Measurements from ENCODE around the gene ARHGAP22.

DNA sequence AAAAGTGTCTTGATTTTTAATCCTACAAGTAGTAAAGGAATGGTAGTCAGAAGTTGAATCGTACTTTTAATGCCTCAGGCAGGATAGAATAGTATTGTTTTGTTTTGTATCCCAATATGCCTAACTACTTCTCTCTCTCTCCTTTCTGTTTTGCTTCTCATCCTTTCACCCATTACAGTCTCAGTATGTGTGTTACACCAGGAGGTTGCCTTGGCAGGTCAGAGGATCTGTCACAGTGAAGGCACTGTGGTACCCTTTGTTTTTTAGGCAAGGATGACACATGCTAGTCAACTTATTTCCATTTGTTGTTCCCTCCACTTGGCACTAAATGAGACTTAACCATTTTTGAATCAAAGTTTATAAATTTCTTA lies 204.0 kb downstream of the ARHGAP22 start:
- TF ChIP-seq MXI1 (IDR thresholded peaks at IDR 0.05; ENCODE audit: borderline replicate concordance, low read depth, low read length) (no peak), POLR2A (IDR thresholded peaks at IDR 0.05; ENCODE audit: low read depth, low read length) (no peak), RCOR1 (IDR thresholded peaks at IDR 0.05; ENCODE audit: insufficient replicate concordance, low read length) (no peak), RFX5 (IDR thresholded peaks at IDR 0.05; ENCODE audit: low read depth, low read length) (no peak), BHLHE40 (IDR thresholded peaks at IDR 0.05; ENCODE audit: low read depth, low read length) (no peak), SMC3 (IDR thresholded peaks at IDR 0.05; ENCODE audit: low read depth, low read length) (no peak)
- TF ChIP-seq, protein P1, sequence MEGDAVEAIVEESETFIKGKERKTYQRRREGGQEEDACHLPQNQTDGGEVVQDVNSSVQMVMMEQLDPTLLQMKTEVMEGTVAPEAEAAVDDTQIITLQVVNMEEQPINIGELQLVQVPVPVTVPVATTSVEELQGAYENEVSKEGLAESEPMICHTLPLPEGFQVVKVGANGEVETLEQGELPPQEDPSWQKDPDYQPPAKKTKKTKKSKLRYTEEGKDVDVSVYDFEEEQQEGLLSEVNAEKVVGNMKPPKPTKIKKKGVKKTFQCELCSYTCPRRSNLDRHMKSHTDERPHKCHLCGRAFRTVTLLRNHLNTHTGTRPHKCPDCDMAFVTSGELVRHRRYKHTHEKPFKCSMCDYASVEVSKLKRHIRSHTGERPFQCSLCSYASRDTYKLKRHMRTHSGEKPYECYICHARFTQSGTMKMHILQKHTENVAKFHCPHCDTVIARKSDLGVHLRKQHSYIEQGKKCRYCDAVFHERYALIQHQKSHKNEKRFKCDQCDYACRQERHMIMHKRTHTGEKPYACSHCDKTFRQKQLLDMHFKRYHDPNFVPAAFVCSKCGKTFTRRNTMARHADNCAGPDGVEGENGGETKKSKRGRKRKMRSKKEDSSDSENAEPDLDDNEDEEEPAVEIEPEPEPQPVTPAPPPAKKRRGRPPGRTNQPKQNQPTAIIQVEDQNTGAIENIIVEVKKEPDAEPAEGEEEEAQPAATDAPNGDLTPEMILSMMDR (conservative IDR thresholded peaks at IDR 0.05; ENCODE audit: low read depth, low read length): no peak
- TF ChIP-seq, protein P2, sequence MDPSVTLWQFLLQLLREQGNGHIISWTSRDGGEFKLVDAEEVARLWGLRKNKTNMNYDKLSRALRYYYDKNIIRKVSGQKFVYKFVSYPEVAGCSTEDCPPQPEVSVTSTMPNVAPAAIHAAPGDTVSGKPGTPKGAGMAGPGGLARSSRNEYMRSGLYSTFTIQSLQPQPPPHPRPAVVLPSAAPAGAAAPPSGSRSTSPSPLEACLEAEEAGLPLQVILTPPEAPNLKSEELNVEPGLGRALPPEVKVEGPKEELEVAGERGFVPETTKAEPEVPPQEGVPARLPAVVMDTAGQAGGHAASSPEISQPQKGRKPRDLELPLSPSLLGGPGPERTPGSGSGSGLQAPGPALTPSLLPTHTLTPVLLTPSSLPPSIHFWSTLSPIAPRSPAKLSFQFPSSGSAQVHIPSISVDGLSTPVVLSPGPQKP (IDR thresholded peaks at IDR 0.05; ENCODE audit: borderline replicate concordance, low read depth, low read length): no peak
- TF ChIP-seq, protein P3, sequence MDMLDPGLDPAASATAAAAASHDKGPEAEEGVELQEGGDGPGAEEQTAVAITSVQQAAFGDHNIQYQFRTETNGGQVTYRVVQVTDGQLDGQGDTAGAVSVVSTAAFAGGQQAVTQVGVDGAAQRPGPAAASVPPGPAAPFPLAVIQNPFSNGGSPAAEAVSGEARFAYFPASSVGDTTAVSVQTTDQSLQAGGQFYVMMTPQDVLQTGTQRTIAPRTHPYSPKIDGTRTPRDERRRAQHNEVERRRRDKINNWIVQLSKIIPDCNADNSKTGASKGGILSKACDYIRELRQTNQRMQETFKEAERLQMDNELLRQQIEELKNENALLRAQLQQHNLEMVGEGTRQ (IDR thresholded peaks at IDR 0.05; ENCODE audit: low read depth, low read length): no peak

Data from IMR-90 (cell line).